Measurements from ENCODE around the gene GALT. TPM values are rescaled to one million over a fixed set of nuclear protein-coding genes. Genes with fewer than 3 reads are reported as not detected.

GALT gene
- total RNA-seq, 1 experiment from 2014 or later, result 21.3 TPM

GRCh38 chr9:34620061-34620994, 26.1 kb upstream of the GALT start, which contains the start of gene DCTN3:
Gene DCTN3 (minus strand): TSS chr9:34620495. CDS start chr9:34620464, 31 bp downstream.
- no peak for TF ChIP-seq CTCF (IDR thresholded peaks at IDR 0.05; ENCODE audit: unreplicated experiment)
- H3K9me3 Mint-ChIP-seq (ENCODE audit: unreplicated experiment), result no peaks in the 10 kb centered on the region
- H3K27ac Mint-ChIP-seq (ENCODE audit: low read depth, unreplicated experiment), result peak within 1 kb of the TSS; percentile 74
- BruUV-seq (replicated peaks), result TSS peak; percentile 51
- H3K27me3 Mint-ChIP-seq (ENCODE audit: insufficient read depth, unreplicated experiment), result no peaks in the 10 kb centered on the region
- H3K4me1 Mint-ChIP-seq (ENCODE audit: insufficient read depth, unreplicated experiment), result peaks cover 14% of the 10 kb centered on the region
- ChIA-PET POLR2A (interaction anchor here (0.7 to 2.3 kb wide), 15 partner anchors 9 to 541 kb away, joined by 3 to 32 read pairs (median 4); partner anchors contain the start of genes ARID3C, DNAI1, FAM219A and GALT), CTCF (interaction anchor here (0.7 to 2.6 kb wide), 8 partner anchors 8 to 82 kb away, joined by 3 to 39 read pairs (median 4); partner anchors contain the start of genes GALT, RPP25L and SIGMAR1)
- DNase-seq (ENCODE audit: unreplicated experiment), result peak; percentile 92
- H3K4me3 Mint-ChIP-seq (ENCODE audit: unreplicated experiment), result peak within 1 kb of the TSS; percentile 76
- intact Hi-C loops (cut with micrococcal nuclease), result no loop called here
- peaks cover 8% of the 10 kb centered on the region for H3K36me3 Mint-ChIP-seq (ENCODE audit: insufficient read depth, unreplicated experiment)

- Mint-ChIP-seq H3K9me3 (ENCODE audit: unreplicated experiment) (no peaks in the 10 kb centered on the region), H3K27me3 (ENCODE audit: insufficient read depth, unreplicated experiment) (peaks cover 31% of the 10 kb centered on the region), H3K4me1 (ENCODE audit: insufficient read depth, unreplicated experiment) (peaks cover 22% of the 10 kb centered on the region), H3K27ac (ENCODE audit: low read depth, unreplicated experiment) (no peak overlapping the region), H3K4me3 (ENCODE audit: unreplicated experiment) (no peak overlapping the region), H3K36me3 (ENCODE audit: insufficient read depth, unreplicated experiment) (no peaks in the 10 kb centered on the region)
- intact Hi-C loops (cut with micrococcal nuclease), result no loop called here
- no peak for TF ChIP-seq CTCF (IDR thresholded peaks at IDR 0.05; ENCODE audit: unreplicated experiment)
- DNase-seq (ENCODE audit: unreplicated experiment), result no peak
- ChIA-PET CTCF (interaction anchor here (0.6 to 4.7 kb wide), 3 partner anchors 10 to 110 kb away, joined by 4 to 36 read pairs (median 4); no protein-coding TSS in a partner anchor), POLR2A (no interaction called here)
- no TSS peak for BruUV-seq (replicated peaks)
Measured at GRCh38 chr9:34623374-34624235, 22.9 kb upstream of the GALT start.

- H3K27me3 Mint-ChIP-seq (ENCODE audit: insufficient read depth, unreplicated experiment), result peaks cover 42% of the 10 kb centered on the region
- H3K4me1 Mint-ChIP-seq (ENCODE audit: insufficient read depth, unreplicated experiment), result peaks cover 14% of the 10 kb centered on the region
- DNase-seq (ENCODE audit: unreplicated experiment), result no peak
- intact Hi-C loops (cut with micrococcal nuclease), result no loop called here
- no peaks in the 10 kb centered on the region for H3K36me3 Mint-ChIP-seq (ENCODE audit: insufficient read depth, unreplicated experiment)
- TF ChIP-seq CTCF (IDR thresholded peaks at IDR 0.05; ENCODE audit: unreplicated experiment), result no peak
- CTCF ChIA-PET, result interaction anchor here (0.9 to 4.7 kb wide), 3 partner anchors 9 to 11 kb away, joined by 4 to 36 read pairs (median 4); no protein-coding TSS in a partner anchor
- POLR2A ChIA-PET, result interaction anchor here (2.0 kb wide), 1 partner anchor 12 kb away, joined by 4 read pairs; no protein-coding TSS in a partner anchor
- no peak overlapping the region for H3K4me3 Mint-ChIP-seq (ENCODE audit: unreplicated experiment)
- H3K9me3 Mint-ChIP-seq (ENCODE audit: unreplicated experiment), result no peaks in the 10 kb centered on the region
- no peak overlapping the region for H3K27ac Mint-ChIP-seq (ENCODE audit: low read depth, unreplicated experiment)
- no TSS peak for BruUV-seq (replicated peaks)
Measured at GRCh38 chr9:34624475-34625185, 21.8 kb upstream of the GALT start.
